Endothelial cell of umbilical vein (primary cell): ENCODE data around the gene CCR3. TPM values are rescaled to one million over a fixed set of nuclear protein-coding genes. Genes with fewer than 3 reads are reported as not detected.

Experiments
- BruUV-seq: library from RNA; stranded (reverse); fragments of 400-500 nt; replicated peaks from 2 replicates; lab custom pipeline; 2021; lab: Mats Ljungman, UMichigan
- CTCF ChIA-PET: fragments of 300-600, 350-600 bp; sonication (Branson Sonifier 250); formaldehyde crosslinking; loops from one replicate; lab custom pipeline; 2021; ENCODE audit warnings: antibody characterized with exemption, inconsistent platforms; lab: Charles Lee
- POLR2A ChIA-PET: fragments of 300-600, 350-600 bp; sonication (Branson Sonifier 250); formaldehyde crosslinking; loops from one replicate; lab custom pipeline; 2021; ENCODE audit warnings: antibody characterized with exemption, inconsistent platforms; lab: Charles Lee
- DNase-seq: peaks from one replicate; pipeline ENCODE4 v3.0.0-alpha.2; 2011; ENCODE audit warnings: low read depth, low spot score
- FAIRE-seq: peaks from 2 replicates; lab custom pipeline; 2011; peaks lifted over from hg19 to GRCh38; lab: Jason Lieb, UNC
- H2AFZ ChIP-seq: 2 replicates; pipeline ENCODE4 v1.6.0; 2012; ENCODE audit warnings: low read depth, low read length, control low read depth, inconsistent platforms
- H3K27ac ChIP-seq: 2 replicates; pipeline ENCODE4 v1.5.1; 2011; ENCODE audit warnings: low read depth, mild to moderate bottlenecking, control low read depth, low read length, moderate library complexity; ENCODE audit not compliant: insufficient read depth
- H3K27me3 ChIP-seq, 2 experiments: 2 replicates each; pipeline versions ENCODE4 v1.6.0 to v1.6.1; 2011; ENCODE audit warnings: low read length in 2 of 2, mixed read lengths in 1 of 2; ENCODE audit not compliant: control insufficient read depth in 2 of 2, insufficient read depth in 2 of 2
- H3K36me3 ChIP-seq, 2 experiments: 2 replicates in 1 of 2; 3 replicates in 1 of 2; pipeline ENCODE4 v1.5.1; 2011; ENCODE audit warnings: low read length in 2 of 2, mild to moderate bottlenecking in 1 of 2, moderate library complexity in 1 of 2; ENCODE audit not compliant: control insufficient read depth in 2 of 2, insufficient read depth in 2 of 2; ENCODE audit errors: extremely low read depth in 1 of 2
- H3K4me1 ChIP-seq: 3 replicates; pipeline ENCODE4 v1.5.1; 2011; ENCODE audit warnings: mild to moderate bottlenecking, low read length; ENCODE audit not compliant: control insufficient read depth, insufficient read depth; ENCODE audit errors: extremely low read depth
- H3K4me2 ChIP-seq: 2 replicates; pipeline ENCODE4 v1.6.1; 2011; ENCODE audit warnings: low read length, control low read depth, mixed read lengths; ENCODE audit not compliant: insufficient read depth
- H3K4me3 ChIP-seq, 3 experiments: fragments of 200-600 bp in 1 of 3; sonication (generic), shearing (Covaris generic) in 1 of 3; replicated peaks in 1 of 3; 2 replicates each; pipeline ENCODE4 v1.5.1; 2011 to 2016; ENCODE audit warnings: control low read depth in 3 of 3, low read length in 3 of 3, mild to moderate bottlenecking in 2 of 3, inconsistent platforms in 1 of 3, low read depth in 1 of 3, moderate library complexity in 1 of 3; ENCODE audit not compliant: insufficient read depth in 1 of 3
- H3K79me2 ChIP-seq: 2 replicates; pipeline ENCODE4 v1.6.0; 2012; ENCODE audit warnings: low read length, inconsistent platforms; ENCODE audit not compliant: control insufficient read depth, insufficient read depth
- H3K9ac ChIP-seq: replicated peaks from 2 replicates; pipeline ENCODE3; 2011; ENCODE audit warnings: low read length, control low read depth; ENCODE audit not compliant: insufficient read depth; ENCODE audit errors: extremely low read depth
- H3K9me1 ChIP-seq: replicated peaks from 3 replicates; pipeline ENCODE4 v1.6.0; 2011; ENCODE audit warnings: mild to moderate bottlenecking, low read length; ENCODE audit not compliant: control insufficient read depth, insufficient read depth; ENCODE audit errors: extremely low read depth
- H3K9me3 ChIP-seq: replicated peaks from 2 replicates; pipeline ENCODE4 v1.5.1; 2012; ENCODE audit warnings: low read length, inconsistent platforms; ENCODE audit not compliant: control insufficient read depth, insufficient read depth
- H4K20me1 ChIP-seq: replicated peaks from 2 replicates; pipeline ENCODE3; 2011; ENCODE audit warnings: mild to moderate bottlenecking, low read length; ENCODE audit not compliant: control insufficient read depth, insufficient read depth; ENCODE audit errors: extremely low read depth
- EZH2 ChIP-seq: IDR thresholded peaks from 2 replicates; pipeline ENCODE4 v1.6.1; 2012; ENCODE audit warnings: borderline replicate concordance, low read depth, mild to moderate bottlenecking, moderate library complexity, low read length, inconsistent platforms; ENCODE audit not compliant: severe bottlenecking
- FOS ChIP-seq: IDR thresholded peaks from 2 replicates; pipeline ENCODE4 v1.6.1; 2011; ENCODE audit warnings: mild to moderate bottlenecking, low read length, moderate library complexity, borderline replicate concordance; ENCODE audit not compliant: insufficient read depth
- GATA2 ChIP-seq: IDR thresholded peaks from 2 replicates; pipeline ENCODE4 v1.7.0; 2011; ENCODE audit warnings: low read depth, mild to moderate bottlenecking, moderate library complexity, mixed read lengths, low read length; ENCODE audit not compliant: insufficient read length, insufficient read depth
- JUN ChIP-seq: IDR thresholded peaks from 2 replicates; pipeline ENCODE4 v1.6.1; 2011; ENCODE audit warnings: borderline replicate concordance, low read depth; ENCODE audit not compliant: insufficient read length, insufficient read depth
- MYC ChIP-seq: IDR thresholded peaks from one replicate; pipeline ENCODE4 v1.6.1; 2011; ENCODE audit warnings: mild to moderate bottlenecking, low read depth, low read length
- POLR2A ChIP-seq: IDR thresholded peaks from 2 replicates; pipeline ENCODE4 v1.6.1; 2012; ENCODE audit warnings: low read depth, mild to moderate bottlenecking, control low read depth, low read length
- POLR2AphosphoS5 ChIP-seq: IDR thresholded peaks from 2 replicates; pipeline ENCODE4 v1.6.1; 2012; ENCODE audit warnings: low read depth, mild to moderate bottlenecking, control low read depth, low read length, moderate library complexity; ENCODE audit not compliant: insufficient read depth
- dilution Hi-C: fragments of 300-500 bp; cut with MboI; formaldehyde crosslinking; loops from one replicate; pipeline ENCODE4 v1.15.0; 2019; ENCODE audit warnings: low sequenced_read_pairs; ENCODE audit not compliant: extremely low pct_ligation_motif_present
- intact Hi-C: fragments of 100-400 bp; cut with micrococcal nuclease; formaldehyde crosslinking; loops from one replicate; pipeline ENCODE4 v1.10.0; 2022
- polyA plus RNA-seq, 4 experiments: library from polyadenylated mRNA; depleted of rRNA in 3 of 4; stranded (reverse) in 3 of 4; unstranded in 1 of 4; fragments of >200 nt; gene quantifications; 2 replicates each; pipeline versions ENCODE4 v1.2.1 to v1.2.3, GENCODE V29; 2011 to 2012; ENCODE audit warnings: missing spikeins in 1 of 4
- total RNA-seq: library from RNA; stranded (reverse); gene quantifications from 2 replicates; pipeline ENCODE4 v1.2.3, GENCODE V29; 2021
- TF ChIP-seq, protein P1 (sequence below), 2 donors: IDR thresholded peaks; 1 replicate in 1 of 2; 2 replicates in 1 of 2; pipeline ENCODE4 v1.5.1; 2011; ENCODE audit warnings: low read length in 2 of 2, mild to moderate bottlenecking in 2 of 2, moderate library complexity in 2 of 2, control low read depth in 1 of 2, inconsistent platforms in 1 of 2, low read depth in 1 of 2; ENCODE audit not compliant: insufficient read depth in 1 of 2; ENCODE audit errors: extremely low read depth in 1 of 2
- TF ChIP-seq, protein P2 (sequence below): IDR thresholded peaks from 2 replicates; pipeline ENCODE4 v1.6.1; 2011; ENCODE audit not compliant: insufficient read depth, insufficient read length

CCR3 gene
- total and polyA plus RNA-seq, 2 donors (not counting 3 experiments of a cell fraction or from before 2014, with no cell fraction given): not detected

DNA sequence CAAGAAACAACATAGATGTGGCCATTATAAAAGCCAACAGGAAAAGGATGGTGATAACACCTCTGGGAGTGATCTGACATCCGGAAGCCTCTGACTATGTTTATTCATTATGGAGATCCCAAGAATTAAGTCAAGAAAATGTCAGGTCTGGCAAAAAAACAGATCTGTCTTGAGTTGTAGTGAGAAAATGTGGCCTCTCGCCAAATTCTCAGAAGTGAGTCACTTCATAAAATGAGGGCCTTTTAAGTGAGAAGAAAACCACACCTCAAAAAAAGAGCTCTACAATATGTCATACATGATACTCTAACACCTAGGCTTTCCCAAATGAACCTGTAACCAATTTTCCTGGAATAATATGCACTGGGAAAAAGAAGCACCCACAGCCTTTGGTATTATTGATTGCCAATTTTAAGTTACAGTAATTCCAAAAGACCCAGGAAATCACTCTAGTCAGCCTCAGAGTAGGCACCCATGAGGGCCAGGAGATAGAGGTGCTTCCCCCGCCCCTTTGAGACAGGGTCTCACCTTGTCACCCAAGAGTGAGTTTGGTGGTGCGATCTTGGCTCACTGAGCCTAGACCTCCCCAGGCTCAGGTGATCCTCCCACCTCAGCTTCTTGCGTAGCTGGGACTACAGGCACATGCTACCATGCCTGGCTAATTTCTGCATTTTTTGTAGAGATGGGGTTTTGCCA lies 38.0 kb downstream of the CCR3 start:
- CTCF ChIA-PET: interaction anchor here (0.9 to 1.4 kb wide), 2 partner anchors 92 to 147 kb away, joined by 4 read pairs; no protein-coding TSS in a partner anchor
- Histone ChIP-seq H3K36me3 (no peaks in the 10 kb centered on the region), H3K4me3 (no peak overlapping the region), H3K9me3 (no peaks in the 10 kb centered on the region), H3K27me3 (no peaks in the 10 kb centered on the region), H3K79me2 (no peaks in the 10 kb centered on the region), H3K4me2 (no peak overlapping the region), H3K9ac (no peak overlapping the region), H2AFZ (no peak overlapping the region), H4K20me1 (no peaks in the 10 kb centered on the region), H3K4me1 (no peaks in the 10 kb centered on the region), H3K9me1 (no peaks in the 10 kb centered on the region), H3K27ac (no peak overlapping the region)
- DNase-seq (no peak), FAIRE-seq (no peak)
- TF ChIP-seq, protein P1, sequence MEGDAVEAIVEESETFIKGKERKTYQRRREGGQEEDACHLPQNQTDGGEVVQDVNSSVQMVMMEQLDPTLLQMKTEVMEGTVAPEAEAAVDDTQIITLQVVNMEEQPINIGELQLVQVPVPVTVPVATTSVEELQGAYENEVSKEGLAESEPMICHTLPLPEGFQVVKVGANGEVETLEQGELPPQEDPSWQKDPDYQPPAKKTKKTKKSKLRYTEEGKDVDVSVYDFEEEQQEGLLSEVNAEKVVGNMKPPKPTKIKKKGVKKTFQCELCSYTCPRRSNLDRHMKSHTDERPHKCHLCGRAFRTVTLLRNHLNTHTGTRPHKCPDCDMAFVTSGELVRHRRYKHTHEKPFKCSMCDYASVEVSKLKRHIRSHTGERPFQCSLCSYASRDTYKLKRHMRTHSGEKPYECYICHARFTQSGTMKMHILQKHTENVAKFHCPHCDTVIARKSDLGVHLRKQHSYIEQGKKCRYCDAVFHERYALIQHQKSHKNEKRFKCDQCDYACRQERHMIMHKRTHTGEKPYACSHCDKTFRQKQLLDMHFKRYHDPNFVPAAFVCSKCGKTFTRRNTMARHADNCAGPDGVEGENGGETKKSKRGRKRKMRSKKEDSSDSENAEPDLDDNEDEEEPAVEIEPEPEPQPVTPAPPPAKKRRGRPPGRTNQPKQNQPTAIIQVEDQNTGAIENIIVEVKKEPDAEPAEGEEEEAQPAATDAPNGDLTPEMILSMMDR (IDR thresholded peaks at IDR 0.05; ENCODE audit: extremely low read depth in 1 of 2, insufficient read depth in 1 of 2, low read depth in 1 of 2, low read length in 2 of 2): no peak
- no peak for TF ChIP-seq FOS
- no peak for TF ChIP-seq POLR2AphosphoS5
- TF ChIP-seq, protein P2, sequence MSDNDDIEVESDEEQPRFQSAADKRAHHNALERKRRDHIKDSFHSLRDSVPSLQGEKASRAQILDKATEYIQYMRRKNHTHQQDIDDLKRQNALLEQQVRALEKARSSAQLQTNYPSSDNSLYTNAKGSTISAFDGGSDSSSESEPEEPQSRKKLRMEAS: no peak
- TF ChIP-seq POLR2A: no peak
- no peak for TF ChIP-seq GATA2
- no peak for TF ChIP-seq JUN
- no peak for TF ChIP-seq MYC
- no peak for TF ChIP-seq EZH2
- no TSS peak for BruUV-seq
- POLR2A ChIA-PET: no interaction called here
- dilution Hi-C loops (no loop called here), intact Hi-C loops (no loop called here)
